Fibroblast of lung (primary cell): Measurements from ENCODE around the gene SLC35F3.

ENCODE experiments used
- EZH2 ChIP-seq: IDR thresholded peaks from 2 replicates; pipeline ENCODE4 v1.5.1; 2012; ENCODE audit warnings: low read length, control low read depth, mild to moderate bottlenecking; ENCODE audit errors: missing control alignments
- TF ChIP-seq, protein P1 (sequence below), 2 donors: IDR thresholded peaks in 1 of 2; conservative IDR thresholded peaks in 1 of 2; 1 replicate in 1 of 2; 2 replicates in 1 of 2; pipeline ENCODE4 v1.5.1; 2011 to 2012; ENCODE audit warnings: low read length in 2 of 2, control low read depth in 1 of 2, inconsistent platforms in 1 of 2, low read depth in 1 of 2, mild to moderate bottlenecking in 1 of 2

DNA sequence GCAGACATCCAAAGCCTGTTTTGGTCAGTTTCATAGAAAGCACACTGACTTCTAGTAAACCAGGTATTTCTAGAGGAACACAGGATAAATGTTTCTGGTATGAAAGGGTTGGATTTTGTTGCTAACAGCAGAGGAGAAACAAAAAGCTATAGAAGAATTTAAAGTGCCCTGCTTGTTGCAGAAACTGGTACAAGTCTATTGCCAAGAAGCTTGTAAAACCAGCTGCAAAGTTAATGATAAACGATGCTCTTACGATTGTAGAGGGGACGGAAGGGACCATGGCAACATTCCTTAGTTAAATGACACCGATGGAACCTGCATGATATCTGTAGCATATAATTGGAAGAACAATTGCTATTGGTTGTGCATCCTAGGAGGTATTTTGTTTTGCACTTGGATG lies 40.1 kb downstream of the SLC35F3 start:
- TF ChIP-seq, protein P1, sequence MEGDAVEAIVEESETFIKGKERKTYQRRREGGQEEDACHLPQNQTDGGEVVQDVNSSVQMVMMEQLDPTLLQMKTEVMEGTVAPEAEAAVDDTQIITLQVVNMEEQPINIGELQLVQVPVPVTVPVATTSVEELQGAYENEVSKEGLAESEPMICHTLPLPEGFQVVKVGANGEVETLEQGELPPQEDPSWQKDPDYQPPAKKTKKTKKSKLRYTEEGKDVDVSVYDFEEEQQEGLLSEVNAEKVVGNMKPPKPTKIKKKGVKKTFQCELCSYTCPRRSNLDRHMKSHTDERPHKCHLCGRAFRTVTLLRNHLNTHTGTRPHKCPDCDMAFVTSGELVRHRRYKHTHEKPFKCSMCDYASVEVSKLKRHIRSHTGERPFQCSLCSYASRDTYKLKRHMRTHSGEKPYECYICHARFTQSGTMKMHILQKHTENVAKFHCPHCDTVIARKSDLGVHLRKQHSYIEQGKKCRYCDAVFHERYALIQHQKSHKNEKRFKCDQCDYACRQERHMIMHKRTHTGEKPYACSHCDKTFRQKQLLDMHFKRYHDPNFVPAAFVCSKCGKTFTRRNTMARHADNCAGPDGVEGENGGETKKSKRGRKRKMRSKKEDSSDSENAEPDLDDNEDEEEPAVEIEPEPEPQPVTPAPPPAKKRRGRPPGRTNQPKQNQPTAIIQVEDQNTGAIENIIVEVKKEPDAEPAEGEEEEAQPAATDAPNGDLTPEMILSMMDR (conservative IDR thresholded peaks at IDR 0.05 in 1 of 2, IDR thresholded peaks at IDR 0.05 in 1 of 2; ENCODE audit: low read depth in 1 of 2, low read length in 2 of 2), result no peak
- no peak for TF ChIP-seq EZH2
